ENCODE data around the gene CD58. TPM values are rescaled to one million over a fixed set of nuclear protein-coding genes. Genes with fewer than 3 reads are reported as not detected.

Gene CD58
- total RNA-seq, 2 donors from 2014 or later, result 44.2 to 53.2 TPM

GRCh38 chr1:116577759-116578314, 7.0 kb upstream of the CD58 start:
- peaks cover 0 to 5% of the 10 kb centered on the region in 2 donors for H3K4me1 ChIP-seq (ENCODE audit: control insufficient read depth in 1 of 2, low read depth in 2 of 2)
- H3K27me3 ChIP-seq (replicated peaks; ENCODE audit: insufficient read depth), result no peaks in the 10 kb centered on the region
- no peak overlapping the region for H3K4me3 ChIP-seq
- no peak overlapping the region for H3K27ac ChIP-seq
- DNase-seq (ENCODE audit: low spot score) (no peak), ATAC-seq (ENCODE audit: insufficient number of reproducible peaks, low FRiP score, low read depth) (no peak)
- no peaks in the 10 kb centered on the region for H3K9me3 ChIP-seq
- TF ChIP-seq CTCF (IDR thresholded peaks at IDR 0.05), result no peak
- H3K36me3 ChIP-seq, result no peaks in the 10 kb centered on the region

- no peak for ATAC-seq (ENCODE audit: insufficient number of reproducible peaks, low FRiP score, low read depth)
- Histone ChIP-seq H3K27me3 (replicated peaks; ENCODE audit: insufficient read depth) (no peaks in the 10 kb centered on the region), H3K9me3 (no peaks in the 10 kb centered on the region), H3K27ac (no peak overlapping the region), H3K4me3 (peak overlapping the region; percentile 31), H3K4me1 (ENCODE audit: control insufficient read depth in 1 of 2, low read depth in 2 of 2) (peaks cover under 1 to 15% of the 10 kb centered on the region in 2 donors), H3K36me3 (no peaks in the 10 kb centered on the region)
- peak; percentile 76 for TF ChIP-seq CTCF (IDR thresholded peaks at IDR 0.05)
- no peak for DNase-seq (ENCODE audit: low spot score)
These were observed 3.9 kb upstream of the CD58 start for GRCh38 chr1:116574581-116575291.

- Histone ChIP-seq H3K9me3 (no peaks in the 10 kb centered on the region), H3K4me3 (no peak overlapping the region), H3K36me3 (no peaks in the 10 kb centered on the region), H3K27ac (no peak overlapping the region), H3K27me3 (replicated peaks; ENCODE audit: insufficient read depth) (no peaks in the 10 kb centered on the region), H3K4me1 (ENCODE audit: control insufficient read depth in 1 of 2, low read depth in 2 of 2) (peaks cover 10 to 27% of the 10 kb centered on the region in 2 donors)
- no peak for TF ChIP-seq CTCF (IDR thresholded peaks at IDR 0.05)
- ATAC-seq (ENCODE audit: insufficient number of reproducible peaks, low FRiP score, low read depth), result no peak
- no peak for DNase-seq (ENCODE audit: low spot score)
These were observed 2.7 kb upstream of the CD58 start for GRCh38 chr1:116573431-116574095.

GRCh38 chr1:116572771-116573430, 2.1 kb upstream of the CD58 start:
- Histone ChIP-seq H3K27me3 (replicated peaks; ENCODE audit: insufficient read depth) (no peaks in the 10 kb centered on the region), H3K4me3 (no peak overlapping the region), H3K36me3 (no peaks in the 10 kb centered on the region), H3K9me3 (no peaks in the 10 kb centered on the region), H3K27ac (no peak overlapping the region), H3K4me1 (ENCODE audit: control insufficient read depth in 1 of 2, low read depth in 2 of 2) (peaks cover 11 to 32% of the 10 kb centered on the region in 2 donors)
- no peak for DNase-seq (ENCODE audit: low spot score)
- ATAC-seq (ENCODE audit: insufficient number of reproducible peaks, low FRiP score, low read depth), result no peak
- no peak for TF ChIP-seq CTCF (IDR thresholded peaks at IDR 0.05)

GRCh38 chr1:116572099-116572498, 1.3 kb upstream of the CD58 start:
- peaks cover 11 to 36% of the 10 kb centered on the region in 2 donors for H3K4me1 ChIP-seq (ENCODE audit: control insufficient read depth in 1 of 2, low read depth in 2 of 2)
- H3K9me3 ChIP-seq, result no peaks in the 10 kb centered on the region
- no peak overlapping the region for H3K4me3 ChIP-seq
- peak overlapping the region in 1 of 2 donors; percentile 97 for H3K27ac ChIP-seq
- H3K36me3 ChIP-seq, result no peaks in the 10 kb centered on the region
- no peaks in the 10 kb centered on the region for H3K27me3 ChIP-seq (replicated peaks; ENCODE audit: insufficient read depth)
- TF ChIP-seq CTCF (IDR thresholded peaks at IDR 0.05), result no peak
- no peak for ATAC-seq (ENCODE audit: insufficient number of reproducible peaks, low FRiP score, low read depth)
- DNase-seq (ENCODE audit: low spot score), result no peak
